K562 (cell line): Measurements from ENCODE around the gene GNAL. TPM values are rescaled to one million over a fixed set of nuclear protein-coding genes. Genes with fewer than 3 reads are reported as not detected.
A peak's percentile ranks its signal among the peaks of the same experiment; 100 is the strongest.

Experiments used
- BCOR ChIP-seq: fragments of 450-650 bp; IDR thresholded peaks from 2 replicates; pipeline ENCODE4 v1.6.1; 2016
- CC2D1A ChIP-seq: fragments of 450-650 bp; IDR thresholded peaks from 2 replicates; pipeline ENCODE4 v1.6.1; 2017; ENCODE audit warnings: mild to moderate bottlenecking
- CHCHD3 ChIP-seq: fragments of 250-450 bp; sonication (Bioruptor Pico); IDR thresholded peaks from 2 replicates; pipeline ENCODE4 v2.1.2; 2022; ENCODE audit warnings: mild to moderate bottlenecking
- CHD1 ChIP-seq: fragments of 200-600 bp; sonication (generic); IDR thresholded peaks from one replicate; pipeline ENCODE4 v1.6.1; 2012; ENCODE audit warnings: mild to moderate bottlenecking, moderate library complexity, low read length, inconsistent platforms
- E2F3 ChIP-seq: fragments of 250-450 bp; sonication (Bioruptor Pico); IDR thresholded peaks from 2 replicates; pipeline ENCODE4 v1.4.0; 2020; ENCODE audit warnings: mild to moderate bottlenecking
- NCOA2 ChIP-seq, 2 experiments: fragments of 450-650 bp; IDR thresholded peaks; 2 replicates each; pipeline ENCODE4 v1.6.1; 2018; ENCODE audit warnings: mild to moderate bottlenecking in 2 of 2, moderate library complexity in 1 of 2; ENCODE audit not compliant: partially characterized antibody in 2 of 2
- NR2F6 ChIP-seq: fragments of 450-650 bp; formaldehyde crosslinking; IDR thresholded peaks from 2 replicates; pipeline ENCODE4 v1.4.0; 2020; ENCODE audit warnings: mild to moderate bottlenecking
- PHTF2 ChIP-seq: fragments of 250-450 bp; sonication (Bioruptor Pico); IDR thresholded peaks from 2 replicates; pipeline ENCODE4 v1.5.0; 2021; ENCODE audit warnings: mild to moderate bottlenecking
- PML ChIP-seq: IDR thresholded peaks from 2 replicates; pipeline ENCODE4 v1.6.1; 2012; ENCODE audit warnings: low read length, inconsistent platforms
- POLR2AphosphoS5 ChIP-seq: IDR thresholded peaks from 2 replicates; pipeline ENCODE4 v1.6.1; 2011; ENCODE audit warnings: mild to moderate bottlenecking, low read depth, low read length, moderate library complexity; ENCODE audit not compliant: control insufficient read depth, insufficient read depth
- RBFOX2 ChIP-seq: fragments of 200-400 bp; formaldehyde crosslinking; IDR thresholded peaks from 2 replicates; pipeline ENCODE4 v1.6.1; 2017; ENCODE audit warnings: low read depth, mild to moderate bottlenecking, low read length, moderate library complexity
- RBM15 ChIP-seq: fragments of 200-400 bp; formaldehyde crosslinking; IDR thresholded peaks from 2 replicates; pipeline ENCODE4 v1.6.1; 2018; ENCODE audit warnings: mild to moderate bottlenecking, low read length, moderate library complexity; ENCODE audit not compliant: insufficient read depth
- SAP30 ChIP-seq: fragments of 200-600 bp; sonication (generic); IDR thresholded peaks from 2 replicates; pipeline ENCODE4 v1.6.1; 2012; ENCODE audit warnings: borderline replicate concordance, low read depth, mild to moderate bottlenecking, moderate library complexity, low read length, control low read depth, inconsistent platforms; ENCODE audit not compliant: insufficient read depth, poor library complexity, severe bottlenecking
- SP2 ChIP-seq: IDR thresholded peaks from 2 replicates; pipeline ENCODE4 v1.6.1; 2011; ENCODE audit warnings: mild to moderate bottlenecking, low read depth, low read length, moderate library complexity; ENCODE audit not compliant: poor library complexity, severe bottlenecking; ENCODE audit errors: extremely low read depth
- THRB ChIP-seq: fragments of 450-650 bp; formaldehyde crosslinking; conservative IDR thresholded peaks from 2 replicates; pipeline ENCODE4 v1.4.0; 2022; ENCODE audit warnings: mild to moderate bottlenecking, missing genetic modification characterization
- USF1 ChIP-seq: sonication (generic); formaldehyde crosslinking; IDR thresholded peaks from 2 replicates; pipeline ENCODE4 v1.9.0; 2022; ENCODE audit warnings: mild to moderate bottlenecking, missing genetic modification reagents
- ZNF197 ChIP-seq: fragments of 200-800 bp; sonication (Bioruptor generic); IDR thresholded peaks from 2 replicates; pipeline ENCODE4 v1.6.1; 2016; ENCODE audit warnings: low read depth, missing genetic modification characterization, missing compliant biosample characterization
- ZNF431 ChIP-seq: sonication (generic); formaldehyde crosslinking; IDR thresholded peaks from 2 replicates; pipeline ENCODE4 v1.8.0; 2022; ENCODE audit warnings: mild to moderate bottlenecking, missing genetic modification reagents
- ZNF512 ChIP-seq: IDR thresholded peaks from 2 replicates; pipeline ENCODE4 v1.6.1; 2016; ENCODE audit warnings: missing genetic modification characterization, missing compliant biosample characterization
- polyA plus RNA-seq, 8 experiments: library from polyadenylated mRNA; depleted of rRNA in 4 of 8; stranded (reverse) in 5 of 8; unstranded in 3 of 8; fragments of >200 nt; fragmentation: Nextera tagmentation in 2 of 8; fragmentation: Illumina TruSeq in 1 of 8; extraction: Ambion mirVana in 2 of 8; extraction: Trizol in 1 of 8; gene quantifications; 2 replicates each; pipeline versions ENCODE4 v1.2.1 to v1.2.3, GENCODE V29; 2011 to 2014; ENCODE audit warnings: inconsistent platforms in 1 of 8, missing spikeins in 1 of 8
- total RNA-seq, 7 experiments: library from RNA; depleted of rRNA in 6 of 7; stranded (reverse); fragments of >200 nt in 6 of 7; fragmentation: Illumina TruSeq in 2 of 7; extraction: Trizol in 2 of 7; gene quantifications; 2 replicates each; pipeline versions ENCODE4 v1.2.1 to v1.2.3, GENCODE V29; 2011 to 2021; ENCODE audit warnings: low replicate concordance in 1 of 7
- TF ChIP-seq, protein P1 (sequence below): IDR thresholded peaks from 2 replicates; pipeline ENCODE4 v1.6.1; 2011; ENCODE audit not compliant: insufficient read length; ENCODE audit errors: extremely low read depth
- TF ChIP-seq, protein P2 (sequence below), 2 experiments: fragments of 200-800 bp in 1 of 2; sonication (Bioruptor generic) in 1 of 2; sonication (generic) in 1 of 2; formaldehyde crosslinking in 1 of 2; IDR thresholded peaks in 1 of 2; conservative IDR thresholded peaks in 1 of 2; 2 replicates each; pipeline versions ENCODE4 v1.5.0 to v1.6.1; 2016 to 2020; ENCODE audit warnings: missing compliant biosample characterization in 1 of 2, missing genetic modification characterization in 1 of 2, missing genetic modification reagents in 1 of 2

Gene GNAL
- total and polyA plus RNA-seq, 9 of the 15 experiments (the other 6 are each of a cell fraction or from before 2014, with no cell fraction given): under 0.01 to 0.10 (median 0.01) TPM; not detected in 5

DNA sequence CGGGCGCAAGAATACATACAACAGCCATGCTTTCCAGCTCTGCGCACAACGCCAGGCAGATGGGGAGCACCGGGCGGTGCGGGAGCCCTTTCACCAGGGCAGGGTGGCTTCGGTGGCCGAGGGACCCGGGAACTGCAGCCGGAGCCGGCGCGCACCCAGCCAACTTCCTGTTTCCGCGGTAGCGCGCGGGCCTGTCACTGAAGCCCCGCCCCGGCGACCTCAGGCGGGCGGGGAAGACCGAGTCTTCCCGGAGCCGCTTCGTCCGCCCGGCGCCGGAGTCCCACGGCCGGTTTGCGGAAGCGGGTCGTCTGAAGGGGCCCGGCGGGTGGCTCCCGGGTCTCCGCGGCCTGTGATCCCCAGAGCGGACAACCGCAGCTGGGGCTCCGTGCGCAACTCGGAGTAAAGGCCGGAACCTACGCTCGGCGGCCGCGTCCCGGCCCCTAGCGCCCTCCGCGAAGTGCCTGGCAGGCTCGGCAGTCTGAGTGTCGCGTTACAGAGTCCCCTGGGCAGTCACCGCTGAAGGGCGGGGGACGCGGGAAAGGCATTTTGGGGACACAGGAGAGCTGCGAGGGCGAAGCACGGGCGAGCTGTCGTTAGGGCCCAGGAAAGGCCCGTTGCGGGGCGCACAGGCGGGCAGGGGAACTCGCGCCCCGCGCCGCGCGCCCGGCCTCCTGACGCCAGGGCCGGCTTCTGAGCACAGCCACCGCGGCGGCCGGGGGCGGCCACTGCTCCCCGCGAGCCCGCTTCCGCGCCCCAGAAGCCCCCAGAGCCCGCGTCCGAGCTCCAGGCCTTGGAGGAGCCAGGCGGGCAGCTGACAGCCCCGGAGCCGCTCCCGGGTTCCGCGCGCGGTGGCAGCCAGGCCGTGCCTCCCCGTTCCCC, 219.4 kb downstream of the GNAL start, which contains the start of gene MPPE1 (continued):
- peak; percentile 65; the same call in 1 of the 2 replicates for TF ChIP-seq PML
- TF ChIP-seq ZNF512 (tag): no peak
- no peak for TF ChIP-seq THRB (CRISPR knock-in tag)
- no peak for TF ChIP-seq NR2F6 (CRISPR knock-in tag)
- no peak for TF ChIP-seq CC2D1A
- no peak for TF ChIP-seq SP2
- TF ChIP-seq BCOR: peak; percentile 53; the same call in 1 of the 2 replicates
- TF ChIP-seq CHD1: peak; percentile 40
- TF ChIP-seq NCOA2 (IDR thresholded peaks at IDR 0.05; ENCODE audit: partially characterized antibody in 2 of 2): no peak
- TF ChIP-seq, protein P1, sequence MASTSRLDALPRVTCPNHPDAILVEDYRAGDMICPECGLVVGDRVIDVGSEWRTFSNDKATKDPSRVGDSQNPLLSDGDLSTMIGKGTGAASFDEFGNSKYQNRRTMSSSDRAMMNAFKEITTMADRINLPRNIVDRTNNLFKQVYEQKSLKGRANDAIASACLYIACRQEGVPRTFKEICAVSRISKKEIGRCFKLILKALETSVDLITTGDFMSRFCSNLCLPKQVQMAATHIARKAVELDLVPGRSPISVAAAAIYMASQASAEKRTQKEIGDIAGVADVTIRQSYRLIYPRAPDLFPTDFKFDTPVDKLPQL: no peak
- no peak for TF ChIP-seq CHCHD3 (CRISPR knock-in tag)
- no peak for TF ChIP-seq ZNF431
- no peak for TF ChIP-seq RBM15
- peak; percentile 45 for TF ChIP-seq SAP30
- TF ChIP-seq PHTF2 (CRISPR knock-in tag): no peak
- TF ChIP-seq POLR2AphosphoS5: peak; percentile 82
- peak; percentile 95 for TF ChIP-seq RBFOX2
- TF ChIP-seq, protein P2, sequence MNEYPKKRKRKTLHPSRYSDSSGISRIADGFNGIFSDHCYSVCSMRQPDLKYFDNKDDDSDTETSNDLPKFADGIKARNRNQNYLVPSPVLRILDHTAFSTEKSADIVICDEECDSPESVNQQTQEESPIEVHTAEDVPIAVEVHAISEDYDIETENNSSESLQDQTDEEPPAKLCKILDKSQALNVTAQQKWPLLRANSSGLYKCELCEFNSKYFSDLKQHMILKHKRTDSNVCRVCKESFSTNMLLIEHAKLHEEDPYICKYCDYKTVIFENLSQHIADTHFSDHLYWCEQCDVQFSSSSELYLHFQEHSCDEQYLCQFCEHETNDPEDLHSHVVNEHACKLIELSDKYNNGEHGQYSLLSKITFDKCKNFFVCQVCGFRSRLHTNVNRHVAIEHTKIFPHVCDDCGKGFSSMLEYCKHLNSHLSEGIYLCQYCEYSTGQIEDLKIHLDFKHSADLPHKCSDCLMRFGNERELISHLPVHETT (CRISPR knock-in tag; conservative IDR thresholded peaks at IDR 0.05 in 1 of 2, IDR thresholded peaks at IDR 0.05 in 1 of 2): peak in 1 of 2 experiments; percentile 82; a peak in 2 of 4 replicates
- no peak for TF ChIP-seq ZNF197 (CRISPR knock-in tag)
- TF ChIP-seq E2F3 (CRISPR knock-in tag): no peak; the same call in 1 of the 2 replicates
- no peak for TF ChIP-seq USF1 (CRISPR knock-in tag)
